HT1080 (cell line): ENCODE results near the gene BRAF. TPM values are rescaled to one million over a fixed set of nuclear protein-coding genes. Genes with fewer than 3 reads are reported as not detected.
"Not testable (repeated sequence)": the region's sequence is repeated elsewhere in the genome, so short reads cannot be mapped to it uniquely, and the experiment has no call there.

Experiments used
- DNase-seq: peaks from one replicate; pipeline ENCODE4 v3.0.0-alpha.2; 2015; ENCODE audit warnings: low read depth
- total RNA-seq: library from RNA; depleted of rRNA; stranded (reverse); fragments of >200 nt; shearing (Covaris generic); gene quantifications from 2 replicates; pipeline ENCODE4 v1.2.3, GENCODE V29; 2014

Gene BRAF
- total RNA-seq, 1 experiment from 2014 or later, result 8.3 TPM

GRCh38 chr7:140881507-140882228 is 43.1 kb downstream of the BRAF start:
- DNase-seq, result no peak

GRCh38 chr7:140877249-140877524 is 47.5 kb downstream of the BRAF start:
- no peak for DNase-seq

GRCh38 chr7:140876519-140877248 is 48.0 kb downstream of the BRAF start:
- peak; percentile 77 for DNase-seq

- DNase-seq, result no peak
Measured at GRCh38 chr7:140873434-140873833, 51.3 kb downstream of the BRAF start.

- DNase-seq, result no peak
Measured at GRCh38 chr7:140870003-140870402, 54.7 kb downstream of the BRAF start.

- no peak for DNase-seq
Measured at GRCh38 chr7:140869430-140869829, 55.3 kb downstream of the BRAF start.

- DNase-seq, result no peak
Measured at GRCh38 chr7:140867467-140868462, 57.0 kb downstream of the BRAF start.

GRCh38 chr7:140866926-140867325 is 57.8 kb downstream of the BRAF start:
- no peak for DNase-seq

- DNase-seq, result no peak
Measured at GRCh38 chr7:140864732-140865131, 60.0 kb downstream of the BRAF start.

GRCh38 chr7:140863867-140864266 is 60.9 kb downstream of the BRAF start:
- no peak for DNase-seq

- no peak for DNase-seq
Measured at GRCh38 chr7:140863184-140863583, 61.5 kb downstream of the BRAF start.

GRCh38 chr7:140857048-140857447 is 67.7 kb downstream of the BRAF start:
- no peak for DNase-seq

GRCh38 chr7:140841166-140841715 is 83.5 kb downstream of the BRAF start:
- DNase-seq, result no peak

- DNase-seq, result no peak
Measured at GRCh38 chr7:140831724-140832123, 93.0 kb downstream of the BRAF start.

- DNase-seq, result no peak
Measured at GRCh38 chr7:140829720-140830119, 95.0 kb downstream of the BRAF start.

- no peak for DNase-seq
Measured at GRCh38 chr7:140828741-140829140, 96.0 kb downstream of the BRAF start.

- DNase-seq, result not testable (repeated sequence)
Measured at GRCh38 chr7:140817383-140817782, 107.3 kb downstream of the BRAF start.

- DNase-seq, result peak; percentile 69
Measured at GRCh38 chr7:140810830-140811556, 113.7 kb downstream of the BRAF start.

GRCh38 chr7:140810385-140810784 is 114.3 kb downstream of the BRAF start:
- DNase-seq, result no peak

- DNase-seq, result no peak
Measured at GRCh38 chr7:140778975-140779374, 145.8 kb downstream of the BRAF start.

GRCh38 chr7:140778568-140778967 is 146.2 kb downstream of the BRAF start:
- DNase-seq, result no peak
